ENCODE data around the gene LGALS3.

Gene LGALS3

GRCh38 chr14:55103971-55104954 is 24.8 kb upstream of the LGALS3 start:
- no peak overlapping the region for H3K4me3 Mint-ChIP-seq
- no peaks in the 10 kb centered on the region for H3K27me3 Mint-ChIP-seq
- H3K4me1 Mint-ChIP-seq = peaks cover 45% of the 10 kb centered on the region
- ATAC-seq (no peak), DNase-seq (no peak)
- H3K36me3 Mint-ChIP-seq (ENCODE audit: low read depth) = peaks cover 4% of the 10 kb centered on the region
- H3K9me3 Mint-ChIP-seq = peaks cover 7% of the 10 kb centered on the region
- peak overlapping the region; percentile 92 for H3K27ac Mint-ChIP-seq

GRCh38 chr14:55105991-55106390 is 23.1 kb upstream of the LGALS3 start:
- H3K36me3 Mint-ChIP-seq (ENCODE audit: low read depth) = peaks cover 4% of the 10 kb centered on the region
- no peak overlapping the region for H3K4me3 Mint-ChIP-seq
- peaks cover 7% of the 10 kb centered on the region for H3K9me3 Mint-ChIP-seq
- H3K27ac Mint-ChIP-seq = no peak overlapping the region
- ATAC-seq (no peak), DNase-seq (no peak)
- no peaks in the 10 kb centered on the region for H3K27me3 Mint-ChIP-seq
- peaks cover 41% of the 10 kb centered on the region for H3K4me1 Mint-ChIP-seq

GRCh38 chr14:55107766-55108554 is 21.1 kb upstream of the LGALS3 start:
- DNase-seq = peak; percentile 32

GRCh38 chr14:55109836-55110235 is 19.2 kb upstream of the LGALS3 start:
- DNase-seq (no peak), ATAC-seq (no peak)
- H3K9me3 Mint-ChIP-seq = no peaks in the 10 kb centered on the region
- no peaks in the 10 kb centered on the region for H3K36me3 Mint-ChIP-seq (ENCODE audit: low read depth)
- no peak overlapping the region for H3K4me3 Mint-ChIP-seq
- H3K27ac Mint-ChIP-seq = no peak overlapping the region
- no peaks in the 10 kb centered on the region for H3K27me3 Mint-ChIP-seq
- peaks cover 13% of the 10 kb centered on the region for H3K4me1 Mint-ChIP-seq

More at GRCh38 chr14:55107766-55108554, 21.1 kb upstream of the LGALS3 start:
- Mint-ChIP-seq H3K27me3 (no peaks in the 10 kb centered on the region), H3K27ac (no peak overlapping the region), H3K4me1 (peaks cover 29% of the 10 kb centered on the region), H3K4me3 (no peak overlapping the region), H3K36me3 (ENCODE audit: low read depth) (peaks cover 4% of the 10 kb centered on the region), H3K9me3 (peaks cover 7% of the 10 kb centered on the region)
- peak; percentile 87 for ATAC-seq

GRCh38 chr14:55111122-55111708 is 17.8 kb upstream of the LGALS3 start:
- peaks cover 13% of the 10 kb centered on the region for H3K4me1 Mint-ChIP-seq
- H3K4me3 Mint-ChIP-seq = no peak overlapping the region
- no peak for ATAC-seq
- H3K9me3 Mint-ChIP-seq = no peaks in the 10 kb centered on the region
- no peaks in the 10 kb centered on the region for H3K36me3 Mint-ChIP-seq (ENCODE audit: low read depth)
- H3K27ac Mint-ChIP-seq = no peak overlapping the region
- DNase-seq = no peak
- H3K27me3 Mint-ChIP-seq = no peaks in the 10 kb centered on the region

GRCh38 chr14:55114720-55115119 is 14.3 kb upstream of the LGALS3 start:
- Mint-ChIP-seq H3K9me3 (no peaks in the 10 kb centered on the region), H3K4me3 (no peak overlapping the region), H3K4me1 (peaks cover 2% of the 10 kb centered on the region), H3K36me3 (ENCODE audit: low read depth) (no peaks in the 10 kb centered on the region), H3K27me3 (no peaks in the 10 kb centered on the region), H3K27ac (no peak overlapping the region)
- DNase-seq (no peak), ATAC-seq (no peak)

- no peak for ATAC-seq
- no peaks in the 10 kb centered on the region for H3K27me3 Mint-ChIP-seq
- H3K4me1 Mint-ChIP-seq = peaks cover 2% of the 10 kb centered on the region
- DNase-seq = no peak
- no peaks in the 10 kb centered on the region for H3K9me3 Mint-ChIP-seq
- H3K27ac Mint-ChIP-seq = no peak overlapping the region
- H3K4me3 Mint-ChIP-seq = no peak overlapping the region
- no peaks in the 10 kb centered on the region for H3K36me3 Mint-ChIP-seq (ENCODE audit: low read depth)
These were observed 13.6 kb upstream of the LGALS3 start for GRCh38 chr14:55115460-55115859.

GRCh38 chr14:55115861-55116245 is 13.2 kb upstream of the LGALS3 start:
- ATAC-seq (no peak), DNase-seq (no peak)
- Mint-ChIP-seq H3K9me3 (no peaks in the 10 kb centered on the region), H3K27ac (no peak overlapping the region), H3K4me1 (peaks cover 2% of the 10 kb centered on the region), H3K36me3 (ENCODE audit: low read depth) (no peaks in the 10 kb centered on the region), H3K4me3 (no peak overlapping the region), H3K27me3 (no peaks in the 10 kb centered on the region)

- ATAC-seq = no peak
- no peaks in the 10 kb centered on the region for H3K9me3 Mint-ChIP-seq
- no peaks in the 10 kb centered on the region for H3K36me3 Mint-ChIP-seq (ENCODE audit: low read depth)
- peaks cover 2% of the 10 kb centered on the region for H3K4me1 Mint-ChIP-seq
- DNase-seq = no peak
- H3K27ac Mint-ChIP-seq = no peak overlapping the region
- H3K27me3 Mint-ChIP-seq = no peaks in the 10 kb centered on the region
- no peak overlapping the region for H3K4me3 Mint-ChIP-seq
These were observed 12.6 kb upstream of the LGALS3 start for GRCh38 chr14:55116246-55117030.

- DNase-seq = no peak
- no peaks in the 10 kb centered on the region for H3K9me3 Mint-ChIP-seq
- no peaks in the 10 kb centered on the region for H3K27me3 Mint-ChIP-seq
- peaks cover 2% of the 10 kb centered on the region for H3K4me1 Mint-ChIP-seq
- H3K4me3 Mint-ChIP-seq = no peak overlapping the region
- ATAC-seq = no peak
- no peak overlapping the region for H3K27ac Mint-ChIP-seq
- H3K36me3 Mint-ChIP-seq (ENCODE audit: low read depth) = no peaks in the 10 kb centered on the region
These were observed 11.1 kb upstream of the LGALS3 start for GRCh38 chr14:55117803-55118441.

- no peaks in the 10 kb centered on the region for H3K27me3 Mint-ChIP-seq
- ATAC-seq (no peak), DNase-seq (no peak)
- H3K36me3 Mint-ChIP-seq (ENCODE audit: low read depth) = no peaks in the 10 kb centered on the region
- no peaks in the 10 kb centered on the region for H3K9me3 Mint-ChIP-seq
- H3K27ac Mint-ChIP-seq = no peak overlapping the region
- no peak overlapping the region for H3K4me3 Mint-ChIP-seq
- peaks cover 2% of the 10 kb centered on the region for H3K4me1 Mint-ChIP-seq
These were observed 10.3 kb upstream of the LGALS3 start for GRCh38 chr14:55118761-55119160.

- Mint-ChIP-seq H3K4me1 (peaks cover 6% of the 10 kb centered on the region), H3K27ac (no peak overlapping the region), H3K27me3 (peaks cover 2% of the 10 kb centered on the region), H3K9me3 (no peaks in the 10 kb centered on the region), H3K4me3 (no peak overlapping the region), H3K36me3 (ENCODE audit: low read depth) (no peaks in the 10 kb centered on the region)
- DNase-seq (no peak), ATAC-seq (no peak)
These were observed 8.2 kb upstream of the LGALS3 start for GRCh38 chr14:55120571-55121495.

Data from activated naive CD8-positive, alpha-beta T cell treated with anti-CD3 and anti-CD28 coated beads, Interleukin-2, amount 50 U/mL, for 24 hours (primary cell).